Tibial artery (tissue), 4 donors: Measurements from ENCODE around the gene PARP16.

Experiments used
- DNase-seq, 2 donors: peaks; one replicate each; pipeline ENCODE4 v3.0.0-alpha.2; 2019
- H3K27ac ChIP-seq, 2 donors: fragments of 200-600 bp; sonication (generic) in 1 of 2; 1 replicate in 1 of 2; 2 replicates in 1 of 2; pipeline ENCODE4 v1.5.1; 2018 to 2019; ENCODE audit warnings: mild to moderate bottlenecking in 1 of 2
- H3K27me3 ChIP-seq, 2 donors: fragments of 200-600 bp; sonication (generic) in 1 of 2; one replicate each; pipeline versions ENCODE4 v1.5.1 to v1.6.0; 2016 to 2019
- H3K36me3 ChIP-seq, 3 donors: fragments of 200-600 bp; sonication (generic) in 2 of 3; one replicate each; pipeline ENCODE4 v1.5.1; 2016 to 2019; ENCODE audit warnings: mild to moderate bottlenecking in 2 of 3
- H3K4me1 ChIP-seq, 4 donors: fragments of 200-600 bp; sonication (generic) in 2 of 4; 1 replicate in 3 of 4; 2 replicates in 1 of 4; pipeline ENCODE4 v1.5.1; 2016 to 2019
- H3K4me3 ChIP-seq, 2 donors: fragments of 200-600 bp; sonication (generic) in 1 of 2; 1 replicate in 1 of 2; 2 replicates in 1 of 2; pipeline ENCODE4 v1.5.1; 2018 to 2019; ENCODE audit warnings: mild to moderate bottlenecking in 2 of 2
- H3K9me3 ChIP-seq, 3 donors: fragments of 200-600 bp; sonication (generic) in 1 of 3; one replicate each; pipeline ENCODE4 v1.5.1; 2016 to 2019
- intact Hi-C: fragments of 100-400 bp; cut with DNase I; formaldehyde crosslinking; loops from one replicate; pipeline ENCODE4 v1.15.0; 2023; ENCODE audit warnings: low total_unique reads
- TF ChIP-seq, protein P1 (sequence below), 2 experiments: fragments of 200-600 bp in 1 of 2; fragments of 450-650 bp in 1 of 2; IDR thresholded peaks; one replicate each; pipeline ENCODE4 v1.5.1; 2017 to 2019; ENCODE audit warnings: antibody characterized with exemption in 2 of 2, mild to moderate bottlenecking in 1 of 2, moderate library complexity in 1 of 2

PARP16 gene

DNA sequence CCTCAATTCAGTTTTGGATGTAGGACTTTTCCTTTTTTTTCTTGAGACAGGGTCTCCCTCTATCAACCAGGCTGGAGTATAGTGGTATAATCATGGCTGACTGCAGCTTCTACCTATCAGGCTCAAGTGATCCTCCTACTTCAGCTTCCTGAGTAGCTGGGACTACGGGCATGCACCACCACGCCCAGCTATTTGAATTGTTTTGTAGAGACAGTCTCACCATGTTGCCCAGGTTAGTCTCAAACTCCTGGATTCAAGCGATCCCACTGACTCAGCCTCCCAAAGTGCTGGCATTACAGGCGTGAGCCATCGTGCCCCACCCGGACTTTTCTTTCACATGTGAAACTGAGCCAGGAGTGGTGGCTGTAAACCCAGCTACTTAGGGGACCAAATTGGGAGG is 21.3 kb upstream of the PARP16 start:
- peaks cover 0 to 14% (median 4%) of the 10 kb centered on the region in 4 donors for H3K4me1 ChIP-seq
- H3K9me3 ChIP-seq = no peaks in the 10 kb centered on the region
- H3K4me3 ChIP-seq = no peak overlapping the region
- no peaks in the 10 kb centered on the region for H3K36me3 ChIP-seq
- no peak for DNase-seq
- no peak overlapping the region for H3K27ac ChIP-seq
- intact Hi-C loops = loop anchor here (10.0 kb wide), 1 partner anchor 273 kb away; no protein-coding TSS in a partner anchor
- TF ChIP-seq, protein P1, sequence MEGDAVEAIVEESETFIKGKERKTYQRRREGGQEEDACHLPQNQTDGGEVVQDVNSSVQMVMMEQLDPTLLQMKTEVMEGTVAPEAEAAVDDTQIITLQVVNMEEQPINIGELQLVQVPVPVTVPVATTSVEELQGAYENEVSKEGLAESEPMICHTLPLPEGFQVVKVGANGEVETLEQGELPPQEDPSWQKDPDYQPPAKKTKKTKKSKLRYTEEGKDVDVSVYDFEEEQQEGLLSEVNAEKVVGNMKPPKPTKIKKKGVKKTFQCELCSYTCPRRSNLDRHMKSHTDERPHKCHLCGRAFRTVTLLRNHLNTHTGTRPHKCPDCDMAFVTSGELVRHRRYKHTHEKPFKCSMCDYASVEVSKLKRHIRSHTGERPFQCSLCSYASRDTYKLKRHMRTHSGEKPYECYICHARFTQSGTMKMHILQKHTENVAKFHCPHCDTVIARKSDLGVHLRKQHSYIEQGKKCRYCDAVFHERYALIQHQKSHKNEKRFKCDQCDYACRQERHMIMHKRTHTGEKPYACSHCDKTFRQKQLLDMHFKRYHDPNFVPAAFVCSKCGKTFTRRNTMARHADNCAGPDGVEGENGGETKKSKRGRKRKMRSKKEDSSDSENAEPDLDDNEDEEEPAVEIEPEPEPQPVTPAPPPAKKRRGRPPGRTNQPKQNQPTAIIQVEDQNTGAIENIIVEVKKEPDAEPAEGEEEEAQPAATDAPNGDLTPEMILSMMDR (IDR thresholded peaks at IDR 0.05) = no peak
- H3K27me3 ChIP-seq = no peaks in the 10 kb centered on the region

DNA sequence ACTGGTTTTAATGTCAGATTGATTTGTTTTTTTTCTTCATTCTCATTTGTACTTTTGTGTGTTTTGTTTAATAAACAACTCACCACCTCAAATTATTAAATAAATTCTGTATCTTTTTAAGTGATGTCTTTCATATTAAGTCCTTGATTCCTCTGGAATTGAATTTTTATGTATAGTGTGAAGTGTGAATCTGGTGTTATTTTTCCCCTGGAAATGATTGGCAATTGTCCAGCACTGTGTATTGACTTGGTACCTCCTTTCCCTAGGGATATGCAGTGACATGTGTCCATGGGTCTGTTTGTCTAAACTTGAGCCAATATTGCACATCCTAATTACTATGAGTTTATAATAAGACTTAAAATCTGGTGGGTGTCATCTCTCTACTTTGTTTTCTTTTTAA is 19.9 kb upstream of the PARP16 start:
- Histone ChIP-seq H3K27ac (no peak overlapping the region), H3K4me3 (no peak overlapping the region), H3K4me1 (peaks cover 0 to 14% (median 4%) of the 10 kb centered on the region in 4 donors), H3K27me3 (no peaks in the 10 kb centered on the region), H3K36me3 (no peaks in the 10 kb centered on the region), H3K9me3 (no peaks in the 10 kb centered on the region)
- TF ChIP-seq, protein P1 (IDR thresholded peaks at IDR 0.05) = no peak
- no peak for DNase-seq
- intact Hi-C loops = loop anchor here (10.0 kb wide), 1 partner anchor 272 kb away; no protein-coding TSS in a partner anchor

DNA sequence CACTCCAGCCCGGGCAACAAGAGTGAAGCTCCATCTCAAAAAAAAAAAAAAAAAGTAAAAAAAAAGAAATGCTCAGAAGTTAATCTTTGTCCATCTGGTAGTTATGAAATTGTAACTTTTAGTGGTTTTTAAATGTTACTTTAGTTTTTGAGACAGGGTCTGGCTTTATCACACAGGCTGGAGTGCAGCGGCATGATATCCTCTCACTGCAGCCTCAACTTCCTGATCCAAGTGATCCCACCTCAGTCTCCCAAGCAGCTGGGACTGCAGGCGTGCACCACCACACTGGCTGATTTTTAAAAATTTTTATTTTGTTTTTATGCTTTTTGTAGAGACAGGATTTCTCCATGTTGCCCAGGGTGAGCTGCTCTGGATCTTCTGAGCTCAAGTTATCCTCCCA is 19.1 kb upstream of the PARP16 start:
- TF ChIP-seq, protein P1 (IDR thresholded peaks at IDR 0.05) = no peak
- Histone ChIP-seq H3K27ac (no peak overlapping the region), H3K4me1 (peaks cover 0 to 14% (median 4%) of the 10 kb centered on the region in 4 donors), H3K4me3 (no peak overlapping the region), H3K27me3 (no peaks in the 10 kb centered on the region), H3K36me3 (no peaks in the 10 kb centered on the region), H3K9me3 (no peaks in the 10 kb centered on the region)
- intact Hi-C loops = loop anchor here (10.0 kb wide), 1 partner anchor 271 kb away; no protein-coding TSS in a partner anchor
- DNase-seq = no peak

DNA sequence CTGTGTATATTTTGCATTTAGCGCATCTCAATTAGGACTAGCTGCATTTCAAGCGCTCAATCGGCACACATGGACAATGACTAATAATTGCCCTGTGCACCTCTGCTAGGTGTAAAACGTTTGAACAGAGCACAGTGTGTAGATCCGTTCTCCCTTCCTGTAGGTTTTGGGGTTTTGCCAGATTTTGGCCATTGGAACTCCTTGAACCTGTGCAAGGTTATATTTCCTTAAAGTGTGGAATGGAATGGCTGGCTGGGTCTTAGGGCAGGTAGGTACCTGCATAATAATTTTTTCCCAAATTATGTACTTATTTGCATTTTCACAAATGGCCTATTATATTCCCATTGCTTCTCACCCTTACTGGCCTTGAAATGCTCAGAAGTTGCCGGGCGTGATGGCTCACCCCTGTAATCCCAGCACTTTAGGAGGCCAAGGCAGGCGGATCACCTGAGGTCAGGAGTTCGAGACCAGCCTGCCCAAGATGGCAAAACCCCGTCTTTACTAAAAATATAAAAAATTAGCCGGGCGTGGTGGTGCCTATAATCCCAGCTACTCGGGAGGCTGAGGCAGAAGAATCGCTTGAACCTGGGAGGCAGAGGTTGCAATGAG is 18.6 kb upstream of the PARP16 start:
- Histone ChIP-seq H3K27ac (peak overlapping the region; percentile 80 to 85), H3K9me3 (no peaks in the 10 kb centered on the region), H3K27me3 (no peaks in the 10 kb centered on the region), H3K4me1 (peaks cover 0 to 14% (median 4%) of the 10 kb centered on the region in 4 donors), H3K4me3 (peak overlapping the region; percentile 56 to 70), H3K36me3 (no peaks in the 10 kb centered on the region)
- intact Hi-C loops = loop anchor here (10.0 kb wide), 1 partner anchor 270 kb away; no protein-coding TSS in a partner anchor
- TF ChIP-seq, protein P1 (IDR thresholded peaks at IDR 0.05) = no peak
- no peak for DNase-seq

DNA sequence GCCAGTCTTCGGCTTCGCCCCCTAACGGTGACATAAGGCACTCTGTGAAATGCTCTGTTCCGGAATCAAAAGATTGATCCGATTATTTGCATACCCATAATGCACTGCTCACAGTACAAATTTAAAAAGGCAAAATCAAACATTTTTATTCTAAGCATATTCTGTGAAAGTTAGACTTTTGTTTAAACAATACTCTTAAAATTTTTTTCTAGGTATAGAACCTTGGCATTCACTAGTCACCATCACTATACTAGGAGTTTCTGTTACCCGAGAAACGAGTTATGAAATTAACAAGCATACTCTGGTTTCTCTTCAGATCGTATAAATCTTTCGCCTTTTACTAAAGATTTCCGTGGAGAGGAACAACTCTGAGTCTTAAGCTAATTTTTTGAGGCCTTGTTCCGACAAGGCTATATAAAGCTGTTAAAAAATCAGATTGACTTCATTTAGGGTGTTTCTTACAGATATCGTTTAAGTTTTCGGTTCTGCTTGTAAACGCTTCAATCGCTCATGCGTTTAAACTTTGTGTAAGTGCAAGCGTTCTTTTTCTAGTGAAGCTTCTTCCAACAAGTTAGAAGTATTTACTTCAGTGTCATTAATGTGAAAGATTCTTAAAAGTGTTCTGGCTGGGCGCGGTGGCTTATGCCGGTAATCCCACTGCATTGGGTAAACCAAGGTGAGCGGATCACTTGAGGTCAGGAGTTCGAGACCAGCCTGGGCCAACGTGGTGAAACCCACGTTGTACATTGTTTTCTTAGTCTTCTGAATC is 17.9 kb upstream of the PARP16 start, which contains the start of gene RNU5B-1:
Gene RNU5B-1, plus strand, starts transcription at position 297 of the 769 bp plus-strand sequence.
- Histone ChIP-seq H3K27me3 (no peaks in the 10 kb centered on the region), H3K27ac (peak within 1 kb of the TSS; percentile 80 to 85), H3K36me3 (no peaks in the 10 kb centered on the region), H3K9me3 (no peaks in the 10 kb centered on the region), H3K4me3 (peak within 1 kb of the TSS; percentile 56 to 70), H3K4me1 (peaks cover 0 to 14% (median 4%) of the 10 kb centered on the region in 4 donors)
- TF ChIP-seq, protein P1 (IDR thresholded peaks at IDR 0.05) = peak; percentile 78 to 86
- intact Hi-C loops = loop anchor here (10.0 kb wide), 1 partner anchor 270 kb away; no protein-coding TSS in a partner anchor
- DNase-seq = peak; percentile 68 to 87
